Measurements from ENCODE around the gene CDK8. TPM values are rescaled to one million over a fixed set of nuclear protein-coding genes. Genes with fewer than 3 reads are reported as not detected.

CDK8 gene
- polyA plus RNA-seq, 3 donors: 3.0 to 10.9 (median 3.3) TPM

- no peaks in the 10 kb centered on the region for H3K27me3 ChIP-seq (ENCODE audit: control insufficient read depth in 2 of 2, insufficient read depth in 2 of 2, low read length in 2 of 2)
- H2AFZ ChIP-seq (ENCODE audit: insufficient read depth, low read depth, low read length, poor library complexity, severe bottlenecking): no peak overlapping the region
- H3K4me2 ChIP-seq (replicated peaks; ENCODE audit: extremely low read depth, low read length, poor library complexity, severe bottlenecking): no peak overlapping the region
- peaks cover 32 to 66% of the 10 kb centered on the region in 2 donors for H3K36me3 ChIP-seq (replicated peaks in 1 of 2; ENCODE audit: control insufficient read depth in 1 of 2, insufficient read depth in 2 of 2, low read length in 2 of 2)
- TF ChIP-seq, protein P1, sequence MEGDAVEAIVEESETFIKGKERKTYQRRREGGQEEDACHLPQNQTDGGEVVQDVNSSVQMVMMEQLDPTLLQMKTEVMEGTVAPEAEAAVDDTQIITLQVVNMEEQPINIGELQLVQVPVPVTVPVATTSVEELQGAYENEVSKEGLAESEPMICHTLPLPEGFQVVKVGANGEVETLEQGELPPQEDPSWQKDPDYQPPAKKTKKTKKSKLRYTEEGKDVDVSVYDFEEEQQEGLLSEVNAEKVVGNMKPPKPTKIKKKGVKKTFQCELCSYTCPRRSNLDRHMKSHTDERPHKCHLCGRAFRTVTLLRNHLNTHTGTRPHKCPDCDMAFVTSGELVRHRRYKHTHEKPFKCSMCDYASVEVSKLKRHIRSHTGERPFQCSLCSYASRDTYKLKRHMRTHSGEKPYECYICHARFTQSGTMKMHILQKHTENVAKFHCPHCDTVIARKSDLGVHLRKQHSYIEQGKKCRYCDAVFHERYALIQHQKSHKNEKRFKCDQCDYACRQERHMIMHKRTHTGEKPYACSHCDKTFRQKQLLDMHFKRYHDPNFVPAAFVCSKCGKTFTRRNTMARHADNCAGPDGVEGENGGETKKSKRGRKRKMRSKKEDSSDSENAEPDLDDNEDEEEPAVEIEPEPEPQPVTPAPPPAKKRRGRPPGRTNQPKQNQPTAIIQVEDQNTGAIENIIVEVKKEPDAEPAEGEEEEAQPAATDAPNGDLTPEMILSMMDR (IDR thresholded peaks at IDR 0.05): no peak
- Mint-ChIP-seq H3K27ac (no peak overlapping the region), H3K4me3 (no peak overlapping the region), H3K9me3 (no peaks in the 10 kb centered on the region), H3K36me3 (peaks cover 39 to 40% of the 10 kb centered on the region in 2 donors), H3K27me3 (ENCODE audit: low read depth in 3 of 3) (no peaks in the 10 kb centered on the region), H3K4me1 (no peaks in the 10 kb centered on the region)
- H3K4me3 ChIP-seq (replicated peaks in 1 of 3; ENCODE audit: low read depth in 2 of 3, low read length in 3 of 3): no peak overlapping the region
- WGBS (ENCODE audit: insufficient coverage): 92% methylated on average over 2 of the region's 3 CpGs
- no peak overlapping the region for H3K9ac ChIP-seq (ENCODE audit: insufficient read depth, low read length, poor library complexity, severe bottlenecking)
- intact Hi-C loops (cut with micrococcal nuclease): no loop called here
- DNase-seq: no peak
- no peak overlapping the region for H3K27ac ChIP-seq (ENCODE audit: low read depth in 1 of 2, low read length in 2 of 2)
- H3K79me2 ChIP-seq (ENCODE audit: insufficient read depth, low read length): no peaks in the 10 kb centered on the region
- H3K9me3 ChIP-seq (replicated peaks in 1 of 2; ENCODE audit: control insufficient read depth in 1 of 2, insufficient read depth in 1 of 2, low read length in 2 of 2): no peaks in the 10 kb centered on the region
- H3K4me1 ChIP-seq (ENCODE audit: control insufficient read depth in 1 of 2, insufficient read depth in 2 of 2, low read length in 2 of 2): no peaks in the 10 kb centered on the region
- no peaks in the 10 kb centered on the region for H4K20me1 ChIP-seq (ENCODE audit: insufficient read depth, low read length)
Measured at GRCh38 chr13:26401578-26402021, 147.7 kb downstream of the CDK8 start.

- no peak overlapping the region for H3K4me2 ChIP-seq (replicated peaks; ENCODE audit: extremely low read depth, low read length, poor library complexity, severe bottlenecking)
- H2AFZ ChIP-seq (ENCODE audit: insufficient read depth, low read depth, low read length, poor library complexity, severe bottlenecking): no peak overlapping the region
- no peak overlapping the region for H3K9ac ChIP-seq (ENCODE audit: insufficient read depth, low read length, poor library complexity, severe bottlenecking)
- H4K20me1 ChIP-seq (ENCODE audit: insufficient read depth, low read length): no peaks in the 10 kb centered on the region
- no peak overlapping the region for H3K27ac ChIP-seq (ENCODE audit: low read depth in 1 of 2, low read length in 2 of 2)
- no peak for DNase-seq
- H3K4me3 ChIP-seq (replicated peaks in 1 of 3; ENCODE audit: low read depth in 2 of 3, low read length in 3 of 3): no peak overlapping the region
- H3K27me3 Mint-ChIP-seq (ENCODE audit: low read depth in 3 of 3): peaks cover 0 to 2% (median 0%) of the 10 kb centered on the region in 3 donors
- no peak overlapping the region for H3K27ac Mint-ChIP-seq
- 83% methylated on average over 6 of the region's 6 CpGs for WGBS (ENCODE audit: insufficient coverage)
- H3K36me3 Mint-ChIP-seq: peaks cover 38 to 43% of the 10 kb centered on the region in 2 donors
- H3K4me1 ChIP-seq (ENCODE audit: control insufficient read depth in 1 of 2, insufficient read depth in 2 of 2, low read length in 2 of 2): no peaks in the 10 kb centered on the region
- no peak overlapping the region for H3K4me3 Mint-ChIP-seq
- no peaks in the 10 kb centered on the region for H3K27me3 ChIP-seq (ENCODE audit: control insufficient read depth in 2 of 2, insufficient read depth in 2 of 2, low read length in 2 of 2)
- H3K4me1 Mint-ChIP-seq: no peaks in the 10 kb centered on the region
- TF ChIP-seq, protein P1 (IDR thresholded peaks at IDR 0.05): no peak
- no peaks in the 10 kb centered on the region for H3K79me2 ChIP-seq (ENCODE audit: insufficient read depth, low read length)
- intact Hi-C loops (cut with micrococcal nuclease): no loop called here
- no peaks in the 10 kb centered on the region for H3K9me3 ChIP-seq (replicated peaks in 1 of 2; ENCODE audit: control insufficient read depth in 1 of 2, insufficient read depth in 1 of 2, low read length in 2 of 2)
- peaks cover 16 to 34% of the 10 kb centered on the region in 2 donors for H3K36me3 ChIP-seq (replicated peaks in 1 of 2; ENCODE audit: control insufficient read depth in 1 of 2, insufficient read depth in 2 of 2, low read length in 2 of 2)
- H3K9me3 Mint-ChIP-seq: peaks cover 0 to 2% (median 0%) of the 10 kb centered on the region in 7 donors
Measured at GRCh38 chr13:26406791-26407190, 152.9 kb downstream of the CDK8 start.
